HepG2 (cell line): ENCODE results near the gene CCT7. TPM values are rescaled to one million over a fixed set of nuclear protein-coding genes. Genes with fewer than 3 reads are reported as not detected.
A peak's percentile ranks its signal among the peaks of the same experiment; 100 is the strongest.

ENCODE experiments used
- AHR ChIP-seq: IDR thresholded peaks from 2 replicates; pipeline ENCODE4 v1.6.1; 2018; ENCODE audit warnings: missing genetic modification reagents, missing compliant biosample characterization
- ATAD3A ChIP-seq: sonication (generic); formaldehyde crosslinking; IDR thresholded peaks from 2 replicates; pipeline ENCODE4 v1.4.0; 2020; ENCODE audit warnings: missing genetic modification reagents
- CBX2 ChIP-seq, 2 experiments: fragments of 200-600 bp in 1 of 2; sonication (generic); formaldehyde crosslinking in 1 of 2; IDR thresholded peaks; 2 replicates each; pipeline versions ENCODE4 v1.7.0 to v1.8.1; 2018 to 2022; ENCODE audit warnings: low read depth in 2 of 2, low read length in 1 of 2, mild to moderate bottlenecking in 1 of 2, missing genetic modification reagents in 1 of 2
- EP300 ChIP-seq, 3 experiments: sonication (generic) in 1 of 3; formaldehyde crosslinking in 1 of 3; IDR thresholded peaks; 2 replicates each; pipeline versions ENCODE4 v1.5.1 to v1.6.1; 2011 to 2020; ENCODE audit warnings: low read depth in 2 of 3, low read length in 2 of 3, borderline replicate concordance in 1 of 3, improper control_type of control experiment in 1 of 3, mild to moderate bottlenecking in 1 of 3, missing genetic modification reagents in 1 of 3, moderate library complexity in 1 of 3
- FOXK2 ChIP-seq: fragments of 450-650 bp; IDR thresholded peaks from 2 replicates; pipeline ENCODE4 v1.6.1; 2016
- HHEX ChIP-seq: IDR thresholded peaks from 2 replicates; pipeline ENCODE4 v1.6.1; 2016; ENCODE audit warnings: control low read depth
- HNF4A ChIP-seq: sonication (generic); formaldehyde crosslinking; IDR thresholded peaks from 2 replicates; pipeline ENCODE4 v1.4.0; 2020; ENCODE audit warnings: missing genetic modification reagents
- KAT8 ChIP-seq: IDR thresholded peaks from 2 replicates; pipeline ENCODE4 v1.6.1; 2016; ENCODE audit warnings: missing genetic modification reagents, missing compliant biosample characterization
- KDM6A ChIP-seq: IDR thresholded peaks from 2 replicates; pipeline ENCODE4 v1.6.1; 2016; ENCODE audit warnings: low read depth
- KLF12 ChIP-seq: sonication (generic); formaldehyde crosslinking; IDR thresholded peaks from 2 replicates; pipeline ENCODE4 v1.4.0; 2020; ENCODE audit warnings: missing genetic modification reagents, borderline replicate concordance
- MBD4 ChIP-seq: IDR thresholded peaks from 2 replicates; pipeline ENCODE4 v1.6.1; 2012; ENCODE audit warnings: low read length, inconsistent platforms, borderline replicate concordance
- MED13 ChIP-seq: sonication (generic); formaldehyde crosslinking; IDR thresholded peaks from 2 replicates; pipeline ENCODE4 v1.5.0; 2020; ENCODE audit warnings: missing genetic modification reagents
- NCOA2 ChIP-seq: sonication (generic); formaldehyde crosslinking; IDR thresholded peaks from 2 replicates; pipeline ENCODE4 v1.8.0; 2022; ENCODE audit warnings: inconsistent platforms
- RARA ChIP-seq: IDR thresholded peaks from 2 replicates; pipeline ENCODE4 v1.6.1; 2016; ENCODE audit warnings: missing genetic modification reagents, missing compliant biosample characterization
- REPIN1 ChIP-seq: sonication (generic); formaldehyde crosslinking; IDR thresholded peaks from 2 replicates; pipeline ENCODE4 v1.8.0; 2022; ENCODE audit warnings: missing genetic modification reagents, low read depth, mild to moderate bottlenecking, borderline replicate concordance
- TCF7 ChIP-seq: sonication (generic); IDR thresholded peaks from 2 replicates; pipeline ENCODE4 v1.6.1; 2016; ENCODE audit warnings: antibody characterized with exemption, low read depth
- XBP1 ChIP-seq: sonication (generic); formaldehyde crosslinking; IDR thresholded peaks from 2 replicates; pipeline ENCODE4 v1.5.0; 2020; ENCODE audit warnings: missing genetic modification reagents
- ZMYM4 ChIP-seq: sonication (generic); formaldehyde crosslinking; IDR thresholded peaks from 2 replicates; pipeline ENCODE4 v1.8.1; 2023; ENCODE audit warnings: mild to moderate bottlenecking, missing genetic modification reagents
- ZNF138 ChIP-seq: sonication (generic); formaldehyde crosslinking; IDR thresholded peaks from 2 replicates; pipeline ENCODE4 v1.5.0; 2020; ENCODE audit warnings: mild to moderate bottlenecking, low read depth, missing genetic modification reagents
- ZNF17 ChIP-seq: sonication (generic); formaldehyde crosslinking; IDR thresholded peaks from 2 replicates; pipeline ENCODE4 v1.5.0; 2020; ENCODE audit warnings: mild to moderate bottlenecking, missing genetic modification reagents
- ZNF3 ChIP-seq: IDR thresholded peaks from 2 replicates; pipeline ENCODE4 v1.7.0; 2017; ENCODE audit warnings: inconsistent platforms
- ZNF33B ChIP-seq: sonication (generic); formaldehyde crosslinking; IDR thresholded peaks from 2 replicates; pipeline ENCODE4 v1.5.1; 2020; ENCODE audit warnings: mild to moderate bottlenecking, missing genetic modification reagents
- ZNF616 ChIP-seq: sonication (generic); formaldehyde crosslinking; IDR thresholded peaks from 2 replicates; pipeline ENCODE4 v1.5.0; 2020; ENCODE audit warnings: low read depth, mild to moderate bottlenecking, missing genetic modification reagents
- ZNF839 ChIP-seq: sonication (generic); formaldehyde crosslinking; IDR thresholded peaks from 2 replicates; pipeline ENCODE4 v1.4.0; 2020; ENCODE audit warnings: missing genetic modification reagents, mild to moderate bottlenecking, borderline replicate concordance
- ZSCAN12 ChIP-seq: sonication (generic); formaldehyde crosslinking; IDR thresholded peaks from 2 replicates; pipeline ENCODE4 v1.9.0; 2021; ENCODE audit warnings: mild to moderate bottlenecking, missing genetic modification reagents
- polyA plus RNA-seq, 8 experiments: library from polyadenylated mRNA; depleted of rRNA in 3 of 8; stranded (reverse) in 7 of 8; unstranded in 1 of 8; fragments of >200 nt; fragmentation: Illumina TruSeq in 4 of 8; extraction: Trizol in 4 of 8; gene quantifications; 2 replicates each; pipeline versions ENCODE4 v1.2.1 to v1.2.3, GENCODE V29; 2011 to 2016; ENCODE audit warnings: low read depth in 4 of 8, missing spikeins in 1 of 8, mixed read lengths in 1 of 8; ENCODE audit not compliant: insufficient read depth in 1 of 8
- total RNA-seq, 5 experiments: library from RNA; depleted of rRNA; stranded (reverse); fragments of >200 nt; fragmentation: Illumina TruSeq; extraction: Trizol; gene quantifications; 2 replicates each; pipeline ENCODE4 v1.2.3, GENCODE V29; 2016; ENCODE audit warnings: low read depth in 1 of 5
- TF ChIP-seq, protein P1 (sequence below): sonication (generic); formaldehyde crosslinking; IDR thresholded peaks from 2 replicates; pipeline ENCODE4 v1.8.0; 2022; ENCODE audit warnings: missing genetic modification reagents, mild to moderate bottlenecking, moderate library complexity, borderline replicate concordance
- TF ChIP-seq, protein P2 (sequence below): sonication (generic); formaldehyde crosslinking; IDR thresholded peaks from 2 replicates; pipeline ENCODE4 v1.4.0; 2020; ENCODE audit warnings: missing genetic modification reagents
- TF ChIP-seq, protein P3 (sequence below): sonication (generic); formaldehyde crosslinking; IDR thresholded peaks from 2 replicates; pipeline ENCODE4 v1.5.0; 2020; ENCODE audit warnings: mild to moderate bottlenecking, missing genetic modification reagents, moderate library complexity

CCT7 gene
- total and polyA plus RNA-seq, 2 of the 13 experiments (the other 11 are each of a cell fraction or from before 2014, with no cell fraction given) = 347 to 517 TPM

DNA sequence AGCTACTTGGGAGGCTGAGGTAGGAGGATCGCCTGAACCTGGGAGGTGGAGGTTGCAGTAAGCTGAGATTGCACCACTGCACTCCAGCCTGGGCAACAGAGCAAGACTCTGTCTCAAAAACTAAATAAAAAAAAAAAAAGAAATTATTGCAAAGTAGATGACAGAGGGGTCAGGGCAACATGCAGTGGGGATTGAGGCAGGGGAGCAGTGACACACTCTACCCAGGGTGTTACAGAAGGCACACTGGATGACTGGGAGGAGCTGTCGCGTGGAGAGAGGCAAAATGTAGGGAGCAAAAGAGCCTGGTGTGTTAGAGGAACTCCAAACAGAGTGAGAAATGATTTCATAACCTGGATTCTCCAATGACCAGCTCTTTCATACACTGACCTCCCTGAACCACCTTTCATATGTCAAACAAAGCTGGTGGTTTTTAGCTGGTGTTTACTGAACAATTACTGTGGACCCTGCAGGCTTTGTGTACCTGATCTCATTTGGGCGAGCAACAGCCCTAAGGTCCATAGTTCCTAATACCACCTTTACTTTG, 28.1 kb downstream of the CCT7 start (continued):
- TF ChIP-seq KLF12 = no peak
- TF ChIP-seq EP300 (IDR thresholded peaks at IDR 0.05; ENCODE audit: low read depth in 2 of 2, low read length in 2 of 2) = peak in 1 of 2 experiments; percentile 90; a peak in 2 of 4 replicates
- TF ChIP-seq EP300 (CRISPR knock-in tag; IDR thresholded peaks at IDR 0.05; ENCODE audit: borderline replicate concordance) = peak; percentile 65; the same call in 1 of the 2 replicates
- no peak for TF ChIP-seq ZSCAN12
- TF ChIP-seq MBD4 = no peak
- TF ChIP-seq REPIN1 (CRISPR knock-in tag) = no peak; the same call in 1 of the 2 replicates
- TF ChIP-seq, protein P1, sequence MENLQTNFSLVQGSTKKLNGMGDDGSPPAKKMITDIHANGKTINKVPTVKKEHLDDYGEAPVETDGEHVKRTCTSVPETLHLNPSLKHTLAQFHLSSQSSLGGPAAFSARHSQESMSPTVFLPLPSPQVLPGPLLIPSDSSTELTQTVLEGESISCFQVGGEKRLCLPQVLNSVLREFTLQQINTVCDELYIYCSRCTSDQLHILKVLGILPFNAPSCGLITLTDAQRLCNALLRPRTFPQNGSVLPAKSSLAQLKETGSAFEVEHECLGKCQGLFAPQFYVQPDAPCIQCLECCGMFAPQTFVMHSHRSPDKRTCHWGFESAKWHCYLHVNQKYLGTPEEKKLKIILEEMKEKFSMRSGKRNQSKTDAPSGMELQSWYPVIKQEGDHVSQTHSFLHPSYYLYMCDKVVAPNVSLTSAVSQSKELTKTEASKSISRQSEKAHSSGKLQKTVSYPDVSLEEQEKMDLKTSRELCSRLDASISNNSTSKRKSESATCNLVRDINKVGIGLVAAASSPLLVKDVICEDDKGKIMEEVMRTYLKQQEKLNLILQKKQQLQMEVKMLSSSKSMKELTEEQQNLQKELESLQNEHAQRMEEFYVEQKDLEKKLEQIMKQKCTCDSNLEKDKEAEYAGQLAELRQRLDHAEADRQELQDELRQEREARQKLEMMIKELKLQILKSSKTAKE (CRISPR knock-in tag) = 0 out of 2 replicates have a peak, but pooled peaks have one; percentile 13
- TF ChIP-seq XBP1 (CRISPR knock-in tag) = no peak
- no peak for TF ChIP-seq MED13
- no peak for TF ChIP-seq CBX2 (IDR thresholded peaks at IDR 0.05; ENCODE audit: low read depth, low read length)
- TF ChIP-seq CBX2 (CRISPR knock-in tag; IDR thresholded peaks at IDR 0.05; ENCODE audit: low read depth) = no peak
- TF ChIP-seq ZNF839 (CRISPR knock-in tag) = no peak
- TF ChIP-seq, protein P2, sequence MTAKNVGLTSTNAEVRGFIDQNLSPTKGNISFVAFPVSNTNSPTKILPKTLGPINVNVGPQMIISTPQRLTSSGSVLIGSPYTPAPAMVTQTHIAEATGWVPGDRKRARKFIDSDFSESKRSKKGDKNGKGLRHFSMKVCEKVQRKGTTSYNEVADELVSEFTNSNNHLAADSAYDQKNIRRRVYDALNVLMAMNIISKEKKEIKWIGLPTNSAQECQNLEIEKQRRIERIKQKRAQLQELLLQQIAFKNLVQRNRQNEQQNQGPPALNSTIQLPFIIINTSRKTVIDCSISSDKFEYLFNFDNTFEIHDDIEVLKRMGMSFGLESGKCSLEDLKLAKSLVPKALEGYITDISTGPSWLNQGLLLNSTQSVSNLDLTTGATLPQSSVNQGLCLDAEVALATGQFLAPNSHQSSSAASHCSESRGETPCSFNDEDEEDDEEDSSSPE = peak; percentile 31; the same call in 1 of the 2 replicates
- TF ChIP-seq, protein P3, sequence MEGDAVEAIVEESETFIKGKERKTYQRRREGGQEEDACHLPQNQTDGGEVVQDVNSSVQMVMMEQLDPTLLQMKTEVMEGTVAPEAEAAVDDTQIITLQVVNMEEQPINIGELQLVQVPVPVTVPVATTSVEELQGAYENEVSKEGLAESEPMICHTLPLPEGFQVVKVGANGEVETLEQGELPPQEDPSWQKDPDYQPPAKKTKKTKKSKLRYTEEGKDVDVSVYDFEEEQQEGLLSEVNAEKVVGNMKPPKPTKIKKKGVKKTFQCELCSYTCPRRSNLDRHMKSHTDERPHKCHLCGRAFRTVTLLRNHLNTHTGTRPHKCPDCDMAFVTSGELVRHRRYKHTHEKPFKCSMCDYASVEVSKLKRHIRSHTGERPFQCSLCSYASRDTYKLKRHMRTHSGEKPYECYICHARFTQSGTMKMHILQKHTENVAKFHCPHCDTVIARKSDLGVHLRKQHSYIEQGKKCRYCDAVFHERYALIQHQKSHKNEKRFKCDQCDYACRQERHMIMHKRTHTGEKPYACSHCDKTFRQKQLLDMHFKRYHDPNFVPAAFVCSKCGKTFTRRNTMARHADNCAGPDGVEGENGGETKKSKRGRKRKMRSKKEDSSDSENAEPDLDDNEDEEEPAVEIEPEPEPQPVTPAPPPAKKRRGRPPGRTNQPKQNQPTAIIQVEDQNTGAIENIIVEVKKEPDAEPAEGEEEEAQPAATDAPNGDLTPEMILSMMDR (CRISPR knock-in tag) = 0 out of 2 replicates have a peak, but pooled peaks have one; percentile 10
- peak; percentile 61 for TF ChIP-seq ZMYM4 (CRISPR knock-in tag)
- TF ChIP-seq KDM6A = peak; percentile 82
- TF ChIP-seq ZNF138 (CRISPR knock-in tag) = 0 out of 2 replicates have a peak, but pooled peaks have one; percentile 22
- TF ChIP-seq RARA (CRISPR knock-in tag) = peak; percentile 90
- TF ChIP-seq ZNF33B (CRISPR knock-in tag) = 0 out of 2 replicates have a peak, but pooled peaks have one; percentile 14
- TF ChIP-seq HNF4A (CRISPR knock-in tag) = peak; percentile 97
- TF ChIP-seq ATAD3A (CRISPR knock-in tag) = no peak
- TF ChIP-seq ZNF3 (CRISPR knock-in tag) = peak; percentile 68; the same call in 1 of the 2 replicates
- TF ChIP-seq NCOA2 (CRISPR knock-in tag) = peak; percentile 83
- TF ChIP-seq TCF7 = peak; percentile 65
- TF ChIP-seq HHEX (CRISPR knock-in tag) = peak; percentile 42; the same call in 1 of the 2 replicates
- 0 out of 2 replicates have a peak, but pooled peaks have one; percentile 52 for TF ChIP-seq ZNF17
- TF ChIP-seq FOXK2 = peak; percentile 84
- TF ChIP-seq ZNF616 (CRISPR knock-in tag) = no peak
- peak; percentile 75; the same call in 1 of the 2 replicates for TF ChIP-seq KAT8 (CRISPR knock-in tag)
- TF ChIP-seq AHR (CRISPR knock-in tag) = no peak; the same call in 1 of the 2 replicates
